H1 (cell line): ENCODE data around the gene MYBPC3. TPM values are rescaled to one million over a fixed set of nuclear protein-coding genes. Genes with fewer than 3 reads are reported as not detected.

Experiments
- BRCA1 ChIP-seq: IDR thresholded peaks from 2 replicates; pipeline ENCODE4 v1.6.1; 2012; ENCODE audit warnings: low read depth, low read length, improper control_type of control experiment
- CBX8 ChIP-seq: fragments of 300-800, 300-1000 bp; sonication (generic); IDR thresholded peaks from 2 replicates; pipeline ENCODE4 v1.7.1; 2016; ENCODE audit warnings: low read depth, low read length, borderline replicate concordance
- FOSL1 ChIP-seq: IDR thresholded peaks from 2 replicates; pipeline ENCODE4 v1.6.1; 2011; ENCODE audit warnings: mild to moderate bottlenecking, low read depth, low read length, moderate library complexity; ENCODE audit not compliant: insufficient read depth
- HDAC2 ChIP-seq, 2 experiments: fragments of 300-600 bp in 1 of 2; sonication (generic) in 1 of 2; IDR thresholded peaks; 2 replicates each; pipeline ENCODE4 v1.6.1; 2011 to 2012; ENCODE audit warnings: low read depth in 2 of 2, low read length in 2 of 2, mild to moderate bottlenecking in 2 of 2, moderate library complexity in 2 of 2, borderline replicate concordance in 1 of 2, inconsistent platforms in 1 of 2
- JUND ChIP-seq: IDR thresholded peaks from 2 replicates; pipeline ENCODE4 v1.6.1; 2011; ENCODE audit warnings: mild to moderate bottlenecking, improper control_type of control experiment, low read length
- KDM1A ChIP-seq: fragments of 200-600, 300-600 bp; sonication (generic); IDR thresholded peaks from 2 replicates; pipeline ENCODE4 v1.7.1; 2016; ENCODE audit warnings: mild to moderate bottlenecking, low read length, borderline replicate concordance
- POLR2A ChIP-seq, 2 experiments: IDR thresholded peaks; 1 replicate in 1 of 2; 2 replicates in 1 of 2; pipeline ENCODE4 v1.6.1; 2011; ENCODE audit warnings: low read depth in 2 of 2, low read length in 2 of 2, mild to moderate bottlenecking in 2 of 2; ENCODE audit errors: control extremely low read depth in 1 of 2
- USF2 ChIP-seq: IDR thresholded peaks from 2 replicates; pipeline ENCODE4 v1.6.1; 2011; ENCODE audit warnings: low read length, improper control_type of control experiment
- YY1 ChIP-seq: IDR thresholded peaks from 2 replicates; pipeline ENCODE4 v1.6.1; 2011; ENCODE audit warnings: low read depth, mild to moderate bottlenecking, low read length
- polyA plus RNA-seq, 7 experiments: library from polyadenylated mRNA; depleted of rRNA in 3 of 7; stranded (reverse) in 5 of 7; unstranded in 2 of 7; fragments of >200 nt in 5 of 7; fragments of 200-250 nt in 2 of 7; gene quantifications; 1 replicate in 5 of 7; 2 replicates in 1 of 7; 4 replicates in 1 of 7; pipeline versions ENCODE4 v1.2.1 to v1.2.3, GENCODE V29; 2011 to 2013; ENCODE audit warnings: missing spikeins in 2 of 7, mixed read lengths in 2 of 7
- total RNA-seq: library from RNA; stranded (reverse); fragmentation: NEBNext Ultra II Directional; extraction: Animal tissue kit (Norgen Biotek cat#: 25700); gene quantifications from 2 replicates; pipeline ENCODE4 v1.2.1, GENCODE V29; 2021

Gene MYBPC3
- total and polyA plus RNA-seq, 2 of the 8 experiments (the other 6 are each of a cell fraction or from before 2014, with no cell fraction given), result 0.05 TPM; not detected in 1

GRCh38 chr11:47308050-47308823 is 44.3 kb downstream of the MYBPC3 start (continued):
- no peak for TF ChIP-seq CBX8
- no peak for TF ChIP-seq POLR2A (IDR thresholded peaks at IDR 0.05; ENCODE audit: control extremely low read depth in 1 of 2, low read depth in 2 of 2, low read length in 2 of 2)
- no peak for TF ChIP-seq HDAC2 (IDR thresholded peaks at IDR 0.05; ENCODE audit: borderline replicate concordance in 1 of 2, low read depth in 2 of 2, low read length in 2 of 2)
- TF ChIP-seq FOSL1, result no peak
- TF ChIP-seq KDM1A, result no peak
- TF ChIP-seq BRCA1, result no peak
- TF ChIP-seq USF2, result no peak
- no peak for TF ChIP-seq JUND
- no peak for TF ChIP-seq YY1
- TF ChIP-seq, all 59 proteins: peak for 0
